CD14-positive monocyte (primary cell): ENCODE measurements around the gene SUGCT. TPM values are rescaled to one million over a fixed set of nuclear protein-coding genes. Genes with fewer than 3 reads are reported as not detected.

Source experiments
- DNase-seq, 3 donors: peaks; one replicate each; pipeline ENCODE4 v3.0.0-alpha.2; 2011 to 2022
- H2AFZ ChIP-seq: 2 replicates; pipeline ENCODE4 v1.6.0; 2012; ENCODE audit warnings: mild to moderate bottlenecking, low read depth, low read length, inconsistent platforms; ENCODE audit not compliant: insufficient read depth, poor library complexity, severe bottlenecking
- H3K27ac ChIP-seq, 2 donors: 1 replicate in 1 of 2; 2 replicates in 1 of 2; pipeline ENCODE4 v1.5.1; 2012 to 2013; ENCODE audit warnings: low read length in 2 of 2, control low read depth in 1 of 2, inconsistent platforms in 1 of 2, low read depth in 1 of 2, mild to moderate bottlenecking in 1 of 2
- H3K27me3 ChIP-seq, 2 donors: one replicate each; pipeline versions ENCODE4 v1.6.0 to v1.6.1; 2011 to 2013; ENCODE audit warnings: low read length in 2 of 2; ENCODE audit not compliant: control insufficient read depth in 2 of 2, insufficient read depth in 2 of 2
- H3K36me3 ChIP-seq, 2 donors: replicated peaks in 1 of 2; 1 replicate in 1 of 2; 2 replicates in 1 of 2; pipeline versions ENCODE4 v1.5.1 to v1.6.1; 2012 to 2013; ENCODE audit warnings: low read length in 2 of 2, control low read depth in 1 of 2, inconsistent platforms in 1 of 2, mild to moderate bottlenecking in 1 of 2; ENCODE audit not compliant: insufficient read depth in 2 of 2, control insufficient read depth in 1 of 2
- H3K4me1 ChIP-seq, 2 donors: 1 replicate in 1 of 2; 2 replicates in 1 of 2; pipeline versions ENCODE4 v1.5.1 to v1.6.1; 2012 to 2013; ENCODE audit warnings: low read length in 2 of 2, control low read depth in 1 of 2, inconsistent platforms in 1 of 2, mild to moderate bottlenecking in 1 of 2, moderate library complexity in 1 of 2; ENCODE audit not compliant: insufficient read depth in 2 of 2, control insufficient read depth in 1 of 2
- H3K4me2 ChIP-seq: replicated peaks from 2 replicates; pipeline ENCODE3; 2012; ENCODE audit warnings: low read length, moderate library complexity, mild to moderate bottlenecking; ENCODE audit not compliant: poor library complexity, severe bottlenecking; ENCODE audit errors: extremely low read depth
- H3K4me3 ChIP-seq, 3 experiments: fragments of 200-600 bp in 1 of 3; sonication (generic) in 1 of 3; replicated peaks in 1 of 3; 1 replicate in 2 of 3; 2 replicates in 1 of 3; pipeline ENCODE4 v1.5.1; 2011 to 2013; ENCODE audit warnings: low read length in 3 of 3, mild to moderate bottlenecking in 3 of 3, control low read depth in 2 of 3, low read depth in 2 of 3, inconsistent platforms in 1 of 3, moderate library complexity in 1 of 3
- H3K79me2 ChIP-seq: 2 replicates; pipeline ENCODE4 v1.6.0; 2012; ENCODE audit warnings: mild to moderate bottlenecking, control low read depth, inconsistent platforms, low read length, moderate library complexity; ENCODE audit not compliant: insufficient read depth
- H3K9ac ChIP-seq: 2 replicates; pipeline ENCODE4 v1.6.0; 2017; ENCODE audit warnings: low read length, mild to moderate bottlenecking; ENCODE audit not compliant: insufficient read depth, poor library complexity, severe bottlenecking
- H3K9me3 ChIP-seq, 2 donors: replicated peaks in 1 of 2; 1 replicate in 1 of 2; 2 replicates in 1 of 2; pipeline versions ENCODE4 v1.5.1 to v1.6.1; 2012 to 2013; ENCODE audit warnings: low read length in 2 of 2, control low read depth in 1 of 2; ENCODE audit not compliant: control insufficient read depth in 1 of 2, insufficient read depth in 1 of 2
- H4K20me1 ChIP-seq: 2 replicates; pipeline ENCODE4 v1.6.0; 2012; ENCODE audit warnings: mild to moderate bottlenecking, low read length, control low read depth, moderate library complexity; ENCODE audit not compliant: insufficient read depth
- H3K27ac Mint-ChIP-seq, 7 donors: one replicate each; pipeline ENCODE4 v1.8.0; 2020; ENCODE audit warnings: mild to moderate bottlenecking in 7 of 7, mixed read lengths in 7 of 7, moderate library complexity in 6 of 7, inconsistent platforms in 2 of 7
- H3K27me3 Mint-ChIP-seq, 3 donors: one replicate each; pipeline ENCODE4 v1.8.0; 2021 to 2022; ENCODE audit warnings: low read depth in 3 of 3, mild to moderate bottlenecking in 3 of 3, mixed read lengths in 3 of 3, moderate library complexity in 3 of 3, inconsistent platforms in 1 of 3
- H3K36me3 Mint-ChIP-seq, 2 donors: one replicate each; pipeline ENCODE4 v1.8.0; 2020; ENCODE audit warnings: mixed read lengths in 2 of 2, inconsistent platforms in 1 of 2, mild to moderate bottlenecking in 1 of 2
- H3K4me1 Mint-ChIP-seq: one replicate; pipeline ENCODE4 v1.8.0; 2020; ENCODE audit warnings: mild to moderate bottlenecking, mixed read lengths
- H3K4me3 Mint-ChIP-seq, 2 donors: one replicate each; pipeline ENCODE4 v1.8.0; 2020; ENCODE audit warnings: mild to moderate bottlenecking in 2 of 2, mixed read lengths in 2 of 2, moderate library complexity in 1 of 2
- H3K9me3 Mint-ChIP-seq, 7 donors: one replicate each; pipeline ENCODE4 v1.8.0; 2020 to 2022; ENCODE audit warnings: mixed read lengths in 7 of 7, mild to moderate bottlenecking in 6 of 7, moderate library complexity in 6 of 7, inconsistent platforms in 2 of 7
- CTCF ChIP-seq: fragments of 200-600 bp; IDR thresholded peaks from one replicate; pipeline ENCODE4 v1.8.0; 2022; ENCODE audit warnings: antibody characterized with exemption, mild to moderate bottlenecking
- WGBS: methylation state at CpG from one replicate; pipeline ENCODE4 v1.1.5; 2013; ENCODE audit warnings: missing lambda C conversion rate; ENCODE audit not compliant: insufficient coverage; 5-methylcytosine and 5-hydroxymethylcytosine counted together
- intact Hi-C, 2 donors: fragments of 100-400 bp; cut with micrococcal nuclease; formaldehyde crosslinking; loops; one replicate each; pipeline versions ENCODE4 v1.15.0 to v1.15.1; 2023
- polyA plus RNA-seq, 3 donors: library from polyadenylated mRNA; depleted of rRNA in 1 of 3; unstranded in 2 of 3; stranded (reverse) in 1 of 3; fragments of 300-500 nt in 2 of 3; fragments of >200 nt in 1 of 3; fragmentation: Illumina TruSeq in 2 of 3; gene quantifications; 1 replicate in 2 of 3; 2 replicates in 1 of 3; pipeline ENCODE4 v1.2.3, GENCODE V29; 2012 to 2021

The SUGCT gene
- polyA plus RNA-seq, 3 donors = not detected

DNA sequence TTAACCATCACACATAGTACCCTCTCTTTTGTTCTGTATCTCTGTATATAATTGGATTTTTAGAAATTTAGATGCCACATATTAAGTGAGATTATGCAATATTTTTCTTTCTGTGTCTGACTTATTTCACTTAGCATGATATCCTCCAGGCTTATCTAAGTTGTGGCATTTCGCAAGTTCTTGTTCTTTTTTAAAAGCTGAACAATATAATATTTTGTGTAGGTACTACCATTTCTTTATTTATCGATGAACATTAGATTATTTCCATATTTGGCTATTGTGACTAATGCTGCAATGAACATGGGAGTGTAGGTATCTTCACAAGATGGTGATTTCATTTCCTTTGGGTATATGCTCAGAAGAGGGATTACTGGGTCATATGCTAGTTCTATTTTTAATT is 295.0 kb downstream of the SUGCT start:
- intact Hi-C loops = no loop called here
- Mint-ChIP-seq H3K4me3 (no peak overlapping the region), H3K27ac (no peak overlapping the region), H3K27me3 (peaks cover 0 to 1% (median 0%) of the 10 kb centered on the region in 3 donors), H3K36me3 (no peaks in the 10 kb centered on the region), H3K4me1 (no peaks in the 10 kb centered on the region), H3K9me3 (peaks cover 6 to 18% (median 11%) of the 10 kb centered on the region in 7 donors)
- no CpG with 5 or more reads among the region's 2 CpGs for WGBS
- Histone ChIP-seq H3K9me3 (peaks cover 6 to 12% of the 10 kb centered on the region in 2 donors), H3K79me2 (no peaks in the 10 kb centered on the region), H3K4me1 (no peaks in the 10 kb centered on the region), H2AFZ (no peak overlapping the region), H3K27me3 (no peaks in the 10 kb centered on the region), H3K4me3 (no peak overlapping the region), H3K4me2 (no peak overlapping the region), H3K27ac (no peak overlapping the region), H3K36me3 (no peaks in the 10 kb centered on the region), H3K9ac (no peak overlapping the region), H4K20me1 (no peaks in the 10 kb centered on the region)
- TF ChIP-seq CTCF = no peak
- DNase-seq = no peak

DNA sequence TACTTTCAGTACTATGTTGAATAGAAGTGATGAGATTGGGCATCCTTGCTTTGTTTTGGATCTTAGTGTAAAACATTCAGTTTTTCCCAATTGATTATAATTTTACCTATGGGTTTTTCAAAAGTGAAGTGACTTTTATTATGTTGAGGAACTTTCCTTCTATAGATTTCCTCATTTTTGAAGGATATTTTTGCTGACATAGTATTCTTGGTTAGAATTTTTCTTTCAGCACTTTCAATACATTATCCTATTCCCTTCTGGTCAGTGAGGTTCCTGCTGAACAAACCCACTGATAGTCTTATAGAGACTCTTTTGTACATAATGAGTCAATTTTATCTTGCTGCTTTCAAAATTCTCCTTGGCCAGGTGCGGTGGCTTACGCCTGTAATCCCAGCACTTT is 297.2 kb downstream of the SUGCT start:
- no peak for DNase-seq
- H3K79me2 ChIP-seq = no peaks in the 10 kb centered on the region
- no peak for TF ChIP-seq CTCF
- H3K4me1 Mint-ChIP-seq = no peaks in the 10 kb centered on the region
- no peaks in the 10 kb centered on the region for H3K36me3 Mint-ChIP-seq
- H3K4me3 ChIP-seq = no peak overlapping the region
- no peaks in the 10 kb centered on the region for H3K36me3 ChIP-seq
- H4K20me1 ChIP-seq = no peaks in the 10 kb centered on the region
- H3K4me2 ChIP-seq = no peak overlapping the region
- H3K27me3 Mint-ChIP-seq = peaks cover 0 to 1% (median 0%) of the 10 kb centered on the region in 3 donors
- no peak overlapping the region for H2AFZ ChIP-seq
- no peak overlapping the region for H3K27ac ChIP-seq
- H3K4me1 ChIP-seq = no peaks in the 10 kb centered on the region
- H3K27me3 ChIP-seq = no peaks in the 10 kb centered on the region
- intact Hi-C loops = no loop called here
- WGBS = no CpG with 5 or more reads among the region's 2 CpGs
- peaks cover 6 to 12% of the 10 kb centered on the region in 2 donors for H3K9me3 ChIP-seq
- no peak overlapping the region for H3K4me3 Mint-ChIP-seq
- no peak overlapping the region for H3K9ac ChIP-seq
- no peak overlapping the region for H3K27ac Mint-ChIP-seq
- H3K9me3 Mint-ChIP-seq = peaks cover 9 to 18% (median 12%) of the 10 kb centered on the region in 7 donors
